PC-3 (cell line): ENCODE data around the gene TXLNG. TPM values are rescaled to one million over a fixed set of nuclear protein-coding genes. Genes with fewer than 3 reads are reported as not detected.

Experiments
- ATAC-seq: fragments of 200-7000 bp; cut with Tn5 transposase; 2 replicates; pipeline ENCODE4 v1.9.1; 2020; ENCODE audit warnings: mild to moderate bottlenecking, moderate library complexity
- BruUV-seq: library from RNA; stranded (reverse); fragments of 400-500 nt; replicated peaks from 2 replicates; lab custom pipeline; 2021; lab: Mats Ljungman, UMichigan
- CTCF ChIA-PET: fragments of 300-600 bp; sonication (Branson Sonifier 250); formaldehyde crosslinking; loops from one replicate; lab custom pipeline; 2022; ENCODE audit warnings: antibody characterized with exemption; lab: Charles Lee
- POLR2A ChIA-PET: fragments of 300-600 bp; sonication (Branson Sonifier 250); formaldehyde crosslinking; loops from one replicate; lab custom pipeline; 2022; ENCODE audit warnings: antibody characterized with exemption; ENCODE audit not compliant: unreplicated experiment; lab: Charles Lee
- DNase-seq: peaks from one replicate; pipeline ENCODE4 v3.0.0-alpha.2; 2015
- H2AFZ ChIP-seq: fragments of 300-600 bp; sonication (generic); 2 replicates; pipeline ENCODE4 v1.6.0; 2016; ENCODE audit warnings: antibody characterized with exemption, low read length
- H3F3A ChIP-seq: fragments of 300-600 bp; sonication (generic); one replicate; pipeline ENCODE4 v1.6.0; 2017; ENCODE audit warnings: antibody characterized with exemption, low read length, control low read depth, mild to moderate bottlenecking; ENCODE audit not compliant: unreplicated experiment
- H3K27ac ChIP-seq: fragments of 300-600 bp; sonication (generic); 2 replicates; pipeline ENCODE4 v1.5.1; 2016; ENCODE audit warnings: mild to moderate bottlenecking, low read length
- H3K27me3 ChIP-seq: fragments of 300-600 bp; sonication (generic); 2 replicates; pipeline ENCODE4 v1.6.1; 2016; ENCODE audit warnings: low read length, mixed read lengths
- H3K36me3 ChIP-seq: fragments of 300-600 bp; sonication (generic); 2 replicates; pipeline ENCODE4 v1.6.1; 2016; ENCODE audit warnings: low read depth, mixed run types, low read length, mixed read lengths
- H3K4me1 ChIP-seq: fragments of 300-600 bp; sonication (generic); 2 replicates; pipeline ENCODE4 v1.5.1; 2016; ENCODE audit warnings: low read length; ENCODE audit not compliant: insufficient read depth
- H3K4me2 ChIP-seq: fragments of 300-600 bp; sonication (generic); 2 replicates; pipeline ENCODE4 v1.6.0; 2016; ENCODE audit warnings: low read length
- H3K4me3 ChIP-seq: fragments of 300-600 bp; sonication (generic); 2 replicates; pipeline ENCODE4 v1.5.1; 2016; ENCODE audit warnings: mild to moderate bottlenecking, low read length, mixed read lengths
- H3K79me2 ChIP-seq: fragments of 300-600 bp; sonication (generic); 2 replicates; pipeline ENCODE4 v1.6.1; 2017; ENCODE audit warnings: low read length, mixed read lengths
- H3K9ac ChIP-seq: fragments of 300-600 bp; sonication (generic); 2 replicates; pipeline ENCODE4 v1.6.0; 2016; ENCODE audit warnings: mild to moderate bottlenecking, low read length
- H3K9me2 ChIP-seq: fragments of 300-600 bp; sonication (generic); replicated peaks from 2 replicates; pipeline ENCODE4 v1.6.1; 2016; ENCODE audit warnings: mixed run types, low read length, mixed read lengths
- H3K9me3 ChIP-seq: fragments of 300-600 bp; sonication (generic); 2 replicates; pipeline ENCODE4 v1.6.1; 2016; ENCODE audit warnings: low read length, mixed read lengths
- H4K20me1 ChIP-seq: fragments of 300-600 bp; sonication (generic); 2 replicates; pipeline ENCODE4 v1.6.1; 2016; ENCODE audit warnings: low read length, mixed read lengths
- CTCF ChIP-seq: fragments of 300-600 bp; sonication (generic); conservative IDR thresholded peaks from 2 replicates; pipeline ENCODE4 v1.5.1; 2017; ENCODE audit warnings: antibody characterized with exemption, low read depth, mild to moderate bottlenecking, low read length
- EZH2 ChIP-seq: fragments of 300-600 bp; sonication (generic); IDR thresholded peaks from one replicate; pipeline ENCODE4 v1.6.1; 2017; ENCODE audit warnings: antibody characterized with exemption, mild to moderate bottlenecking, low read length; ENCODE audit not compliant: unreplicated experiment
- EZH2phosphoT487 ChIP-seq: fragments of 300-600 bp; sonication (generic); IDR thresholded peaks from 2 replicates; pipeline ENCODE4 v1.6.1; 2018; ENCODE audit warnings: mild to moderate bottlenecking, antibody characterized with exemption, low read length, borderline replicate concordance
- intact Hi-C: fragments of 100-400 bp; cut with micrococcal nuclease; formaldehyde crosslinking; loops from 2 replicates; pipeline ENCODE4 v1.9.0; 2023
- total RNA-seq: library from RNA; depleted of rRNA; stranded (reverse); fragments of >200 nt; gene quantifications from 2 replicates; pipeline ENCODE4 v1.2.3, GENCODE V29; 2014

Gene TXLNG
- total RNA-seq, 1 experiment from 2014 or later, result 17.1 TPM

- Histone ChIP-seq H3K36me3 (peaks cover 33% of the 10 kb centered on the region), H3K4me1 (peaks cover 8% of the 10 kb centered on the region), H4K20me1 (no peaks in the 10 kb centered on the region), H3K27ac (no peak overlapping the region), H3F3A (peaks cover 3% of the 10 kb centered on the region), H2AFZ (no peak overlapping the region), H3K4me2 (no peak overlapping the region), H3K4me3 (no peak overlapping the region), H3K9me2 (no peaks in the 10 kb centered on the region), H3K9me3 (no peaks in the 10 kb centered on the region), H3K79me2 (no peaks in the 10 kb centered on the region), H3K9ac (no peak overlapping the region), H3K27me3 (no peaks in the 10 kb centered on the region)
- DNase-seq (no peak), ATAC-seq (no peak)
- TF ChIP-seq CTCF (no peak), EZH2 (no peak), EZH2phosphoT487 (no peak)
- intact Hi-C loops, result no loop called here
- CTCF ChIA-PET, result no interaction called here
- no TSS peak for BruUV-seq
- POLR2A ChIA-PET, result no interaction called here
Measured at GRCh38 chrX:16745659-16746058, 40.6 kb upstream of the TXLNG start.

GRCh38 chrX:16748425-16748824 is 37.8 kb upstream of the TXLNG start:
- H3K27me3 ChIP-seq, result no peaks in the 10 kb centered on the region
- BruUV-seq, result no TSS peak
- H3K4me1 ChIP-seq, result peaks cover 6% of the 10 kb centered on the region
- DNase-seq, result no peak
- ChIA-PET CTCF (no interaction called here), POLR2A (no interaction called here)
- H3F3A ChIP-seq, result peaks cover 2% of the 10 kb centered on the region
- no peaks in the 10 kb centered on the region for H4K20me1 ChIP-seq
- no peak overlapping the region for H3K4me2 ChIP-seq
- no peak overlapping the region for H3K27ac ChIP-seq
- H3K79me2 ChIP-seq, result no peaks in the 10 kb centered on the region
- no peak overlapping the region for H3K9ac ChIP-seq
- no peak overlapping the region for H2AFZ ChIP-seq
- no peaks in the 10 kb centered on the region for H3K9me2 ChIP-seq
- peaks cover 26% of the 10 kb centered on the region for H3K36me3 ChIP-seq
- no peak for ATAC-seq
- H3K9me3 ChIP-seq, result no peaks in the 10 kb centered on the region
- intact Hi-C loops, result no loop called here
- TF ChIP-seq CTCF, result no peak
- no peak for TF ChIP-seq EZH2phosphoT487
- TF ChIP-seq EZH2, result no peak
- no peak overlapping the region for H3K4me3 ChIP-seq

- Histone ChIP-seq H3F3A (no peaks in the 10 kb centered on the region), H3K9ac (no peak overlapping the region), H4K20me1 (no peaks in the 10 kb centered on the region), H3K27me3 (no peaks in the 10 kb centered on the region), H3K9me2 (no peaks in the 10 kb centered on the region), H3K79me2 (no peaks in the 10 kb centered on the region), H2AFZ (no peak overlapping the region), H3K4me1 (no peaks in the 10 kb centered on the region), H3K27ac (no peak overlapping the region), H3K4me2 (no peak overlapping the region), H3K36me3 (peaks cover 21% of the 10 kb centered on the region), H3K9me3 (no peaks in the 10 kb centered on the region), H3K4me3 (no peak overlapping the region)
- TF ChIP-seq EZH2 (no peak), EZH2phosphoT487 (no peak), CTCF (no peak)
- ChIA-PET CTCF (no interaction called here), POLR2A (no interaction called here)
- intact Hi-C loops, result no loop called here
- DNase-seq (no peak), ATAC-seq (no peak)
- BruUV-seq, result no TSS peak
Measured at GRCh38 chrX:16750136-16750535, 36.1 kb upstream of the TXLNG start.
